HG03521 (cell line): ENCODE data around the gene TUBB3.

Source experiments
- ATAC-seq: cut with Tn5 transposase; IDR thresholded peaks from one replicate; pipeline ENCODE4 v1.9.1; 2021; ENCODE audit warnings: mild to moderate bottlenecking, moderate library complexity; ENCODE audit not compliant: unreplicated experiment

TUBB3 gene

DNA sequence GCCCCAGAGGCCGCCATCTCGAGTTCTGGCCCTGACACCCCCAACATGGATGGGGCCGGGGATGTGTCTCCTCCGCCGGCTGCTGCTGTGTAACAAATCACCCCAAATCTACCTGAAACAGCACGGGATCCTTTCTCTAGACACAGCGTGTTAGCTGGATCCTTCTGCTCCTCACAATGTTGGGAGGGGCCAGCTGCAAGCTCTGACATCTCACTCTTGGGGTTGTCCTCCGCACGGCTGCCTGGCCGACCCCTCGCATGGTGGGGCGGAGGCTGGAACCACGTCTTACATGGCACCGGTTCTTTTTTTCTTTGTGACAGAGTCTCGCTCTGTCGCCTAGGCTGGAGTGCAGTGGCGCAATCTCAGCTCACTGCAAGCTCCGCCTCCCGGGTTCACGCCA is 13.8 kb downstream of the TUBB3 start:
- ATAC-seq = no peak

DNA sequence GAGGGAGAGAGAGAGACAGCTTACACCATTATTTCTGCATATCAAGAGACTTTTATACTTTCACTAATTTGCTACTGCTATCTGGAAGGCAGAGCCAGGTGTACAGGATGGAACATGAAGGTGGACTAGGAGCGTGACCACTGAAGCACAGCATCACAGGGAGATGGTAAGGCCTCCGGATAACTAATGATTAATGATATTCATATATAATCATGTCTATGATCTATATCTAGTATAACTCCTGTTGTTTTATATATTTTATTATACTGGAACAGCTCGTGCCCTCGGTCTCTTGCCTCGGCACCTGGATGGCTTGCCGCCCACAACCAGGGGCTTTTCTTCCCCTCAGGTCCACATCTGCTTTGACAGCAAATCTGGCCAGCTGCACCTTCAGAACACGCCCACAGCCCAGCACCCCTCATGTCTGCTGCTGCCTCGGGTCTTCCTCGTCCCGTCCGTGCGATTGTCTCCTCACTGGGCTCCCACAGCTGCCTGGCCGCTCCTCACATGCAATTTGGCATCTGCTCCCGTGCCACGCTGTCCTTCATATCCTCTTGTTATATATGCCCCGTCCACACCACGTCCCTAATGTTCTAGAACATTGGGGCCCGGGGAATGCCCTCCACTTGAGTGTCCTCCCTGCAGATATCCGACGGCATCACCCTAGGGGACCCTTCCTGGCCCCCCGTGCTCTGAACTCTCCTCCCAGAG is 15.2 kb downstream of the TUBB3 start:
- ATAC-seq = no peak

DNA sequence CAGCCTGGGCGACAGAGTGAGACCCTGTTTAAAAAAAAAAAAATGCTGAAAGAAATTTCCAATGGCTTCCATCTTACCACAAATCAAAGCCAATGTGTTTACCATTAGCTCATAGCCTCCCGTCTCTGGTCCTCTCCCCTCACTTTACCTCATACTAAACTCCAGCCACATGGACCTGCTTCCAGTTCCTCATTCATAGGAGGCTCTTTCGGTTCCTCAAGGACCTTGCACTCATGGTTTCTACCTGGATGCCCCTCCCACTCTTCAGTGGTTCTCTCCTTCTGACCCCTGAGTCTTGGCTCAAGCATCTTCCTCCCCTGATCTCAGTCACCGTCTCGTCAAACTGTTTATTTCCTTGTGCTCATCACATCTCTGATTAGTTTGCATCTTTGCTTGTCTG is 21.6 kb downstream of the TUBB3 start:
- no peak for ATAC-seq

DNA sequence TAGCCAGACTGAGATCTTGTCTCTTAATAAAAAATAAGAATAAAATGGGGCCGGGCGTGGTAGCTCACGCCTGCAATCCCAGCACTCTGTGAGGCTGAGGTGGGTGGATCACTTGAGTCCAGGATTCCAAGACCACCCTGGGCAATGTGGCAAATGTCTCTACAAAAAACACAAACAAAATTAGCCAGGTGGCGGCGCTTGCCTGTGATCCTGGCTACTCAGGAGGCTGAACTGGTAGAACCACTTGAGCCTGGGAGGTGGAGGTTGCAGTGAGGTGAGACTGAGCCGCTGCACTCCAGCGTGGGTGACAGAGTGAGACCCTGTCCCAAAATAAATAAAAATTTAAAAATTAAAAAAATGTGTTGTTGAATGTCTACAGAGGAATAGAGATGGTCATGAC is 22.5 kb downstream of the TUBB3 start:
- no peak for ATAC-seq

DNA sequence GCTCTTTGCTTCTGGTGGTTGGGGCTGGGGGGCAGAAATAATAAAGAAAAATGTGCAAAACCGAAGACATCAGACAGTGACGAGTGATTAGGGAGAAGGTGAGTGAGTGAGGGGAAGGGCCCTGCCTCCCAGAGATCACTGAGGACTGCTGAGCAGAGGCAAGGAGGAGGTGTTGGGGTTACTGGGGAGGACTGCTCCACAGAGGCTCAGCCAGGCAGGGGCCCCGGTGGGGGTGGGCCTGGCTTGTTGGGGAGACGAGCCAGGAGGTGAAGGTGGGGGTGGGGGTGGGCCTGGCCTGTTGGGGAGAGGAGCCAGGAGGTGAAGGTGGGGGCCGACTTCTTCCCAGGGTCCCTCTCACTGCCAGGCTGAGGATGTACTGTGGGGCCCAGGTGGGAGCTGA is 23.4 kb downstream of the TUBB3 start:
- no peak for ATAC-seq

DNA sequence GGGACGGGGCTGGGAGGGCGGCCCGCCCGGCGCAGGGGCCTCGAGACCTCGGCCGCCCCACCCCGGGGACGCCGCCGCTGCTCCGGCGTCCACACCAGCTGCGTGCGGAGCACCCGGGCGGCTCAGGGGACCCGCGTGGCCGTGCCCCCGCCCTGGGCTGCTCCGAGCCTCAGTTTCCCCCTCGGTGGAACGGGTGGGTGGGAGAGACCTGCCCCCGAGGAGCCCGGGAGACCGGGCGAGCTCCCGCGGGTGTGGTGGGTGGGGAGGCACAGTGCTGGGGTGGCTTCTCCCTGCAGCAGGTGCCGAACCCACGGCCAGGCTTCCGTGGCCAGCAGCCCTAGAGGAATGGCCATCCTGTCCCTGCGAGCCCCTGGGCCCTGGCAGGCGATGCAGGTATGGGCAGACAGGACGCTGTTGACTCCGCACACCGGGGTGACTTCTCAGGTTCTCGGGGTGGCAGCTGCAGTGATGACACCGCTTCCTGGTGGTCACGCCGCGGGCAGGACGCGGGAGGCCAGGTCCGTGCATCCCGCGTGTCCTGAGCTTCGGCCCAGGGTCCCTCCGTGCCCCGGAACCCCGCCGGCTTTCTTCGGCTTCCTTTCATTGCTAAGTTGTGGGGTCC is 26.1 kb downstream of the TUBB3 start:
- ATAC-seq = no peak

DNA sequence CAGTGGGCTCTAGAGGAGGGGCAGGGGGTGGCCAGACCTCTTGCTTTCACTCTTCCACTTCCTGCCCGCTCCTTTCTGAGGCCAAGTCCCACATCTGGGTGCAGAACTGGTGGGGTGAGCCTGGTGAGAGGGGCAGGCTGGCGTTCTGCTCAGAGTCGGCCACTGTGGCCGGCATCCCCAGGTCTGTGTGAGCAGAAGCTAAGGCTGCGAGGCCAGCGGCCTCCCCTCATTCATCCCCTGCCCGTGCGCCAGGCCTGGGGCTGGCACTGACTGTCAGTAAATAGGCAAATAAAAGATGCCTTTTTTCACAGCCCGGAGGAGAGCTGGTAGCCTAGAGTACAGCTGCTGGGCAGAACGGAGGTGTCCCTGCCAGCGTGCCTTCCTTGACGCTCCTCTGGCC is 26.6 kb downstream of the TUBB3 start:
- no peak for ATAC-seq

DNA sequence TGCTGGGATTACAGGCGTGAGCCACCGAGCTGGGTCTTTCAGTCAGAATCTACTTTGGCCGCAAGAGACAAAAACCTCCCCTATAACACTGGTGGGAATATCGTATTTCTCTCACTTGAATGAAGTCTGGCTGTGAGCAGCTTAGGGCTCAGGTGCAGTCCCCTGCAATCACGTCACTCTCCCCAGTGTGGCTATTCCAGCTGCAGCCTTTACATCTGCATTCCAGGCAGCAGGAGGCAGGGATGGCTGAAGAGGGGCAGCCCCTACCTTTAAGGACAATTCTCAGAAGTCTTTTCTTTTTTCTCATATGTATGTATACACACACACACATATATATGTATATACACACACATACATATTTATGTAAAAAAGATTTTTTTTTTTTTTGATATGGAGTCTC is 28.4 kb downstream of the TUBB3 start:
- ATAC-seq = no peak

DNA sequence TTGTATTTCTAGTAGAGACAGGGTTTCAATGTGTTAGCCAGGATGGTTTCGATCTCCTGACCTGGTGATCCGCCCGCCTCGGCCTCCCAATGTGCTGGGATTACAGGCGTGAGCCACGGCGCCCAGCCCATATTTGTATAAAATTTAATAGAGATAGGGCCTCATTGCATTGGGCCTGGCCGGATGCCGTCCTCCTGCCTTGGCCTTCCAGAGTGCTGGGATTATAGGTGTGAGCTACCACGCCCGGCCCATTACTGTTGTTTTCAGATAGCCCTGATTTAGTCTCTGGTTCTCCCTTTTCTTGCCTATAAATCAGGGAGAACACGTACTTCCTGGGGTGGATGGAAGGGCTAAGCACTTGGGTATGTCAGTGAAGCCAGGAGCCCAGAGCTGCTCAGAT is 28.9 kb downstream of the TUBB3 start:
- ATAC-seq = no peak

DNA sequence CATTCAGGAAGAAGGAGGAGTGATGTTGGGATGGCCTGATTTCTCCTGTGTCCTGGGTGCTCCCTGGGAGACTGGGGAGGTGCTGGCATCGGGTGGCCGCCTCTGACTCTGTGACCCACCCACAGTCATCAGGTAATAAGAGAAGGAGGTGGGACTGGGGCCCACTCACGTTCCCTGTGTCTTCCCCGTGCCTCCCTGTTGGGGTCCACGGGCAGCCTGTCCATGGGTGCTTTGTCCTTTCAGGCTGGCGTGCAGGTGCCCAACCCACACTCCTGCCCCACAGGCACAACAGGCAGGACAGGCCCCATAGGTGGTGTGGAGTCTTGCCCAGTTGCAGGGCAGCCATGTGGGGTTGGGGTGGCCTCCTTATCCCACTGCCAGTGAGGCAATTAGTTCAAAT is 29.4 kb downstream of the TUBB3 start:
- ATAC-seq = no peak

DNA sequence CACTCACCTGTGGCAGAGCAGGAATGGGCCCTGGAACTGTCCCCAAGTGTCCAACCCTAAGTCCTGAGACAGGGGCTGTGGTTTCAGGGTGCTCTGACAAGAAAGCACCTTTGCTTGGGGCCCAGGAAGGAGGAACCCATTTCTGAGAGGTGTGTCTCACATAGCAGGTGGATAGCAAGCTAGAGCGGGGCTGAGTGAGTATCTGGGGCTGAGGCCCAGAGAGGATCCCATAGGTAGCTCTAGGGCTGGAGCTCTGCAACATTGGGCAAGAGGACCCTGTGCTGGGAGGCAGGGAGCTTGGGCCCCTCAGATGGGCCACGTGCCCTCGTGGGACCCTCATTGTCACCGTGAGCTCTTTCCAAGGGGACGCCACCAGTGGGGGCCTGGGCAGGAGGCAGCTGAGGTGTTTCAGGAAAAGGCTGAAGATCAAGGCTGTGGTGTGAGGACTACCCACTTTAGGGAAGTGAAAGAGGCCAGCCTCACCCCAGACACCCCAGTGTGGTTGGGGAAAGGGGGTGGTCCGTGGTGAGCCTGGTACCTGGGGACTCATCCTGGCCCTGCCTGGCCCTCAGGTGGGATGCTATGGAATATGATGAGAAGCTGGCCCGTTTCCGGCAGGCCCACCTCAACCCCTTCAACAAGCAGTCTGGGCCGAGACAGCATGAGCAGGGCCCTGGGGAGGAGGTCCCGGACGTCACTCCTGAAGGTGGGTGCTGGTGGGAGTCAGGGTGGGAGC is 30.7 kb downstream of the TUBB3 start:
- ATAC-seq = no peak

DNA sequence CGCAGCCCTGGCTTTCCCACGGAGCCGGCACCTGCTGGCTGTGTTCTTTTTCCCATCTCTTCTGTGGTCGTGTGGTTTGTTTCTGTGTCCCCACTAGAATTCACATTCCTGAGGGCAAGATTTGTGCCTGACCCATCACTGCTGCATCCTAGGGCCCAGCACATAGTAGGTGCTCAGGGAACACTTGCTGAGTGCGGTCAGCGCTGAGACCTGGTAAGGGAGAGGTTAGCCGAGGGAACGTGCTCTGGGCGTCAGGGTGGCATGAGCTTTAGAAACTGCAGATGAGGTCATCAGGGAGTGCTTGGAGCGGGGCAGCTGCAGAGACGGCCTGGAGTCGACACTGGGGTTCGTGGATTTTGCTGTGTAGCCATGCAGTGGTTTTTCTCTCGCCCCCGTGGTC is 31.3 kb downstream of the TUBB3 start:
- ATAC-seq = no peak

DNA sequence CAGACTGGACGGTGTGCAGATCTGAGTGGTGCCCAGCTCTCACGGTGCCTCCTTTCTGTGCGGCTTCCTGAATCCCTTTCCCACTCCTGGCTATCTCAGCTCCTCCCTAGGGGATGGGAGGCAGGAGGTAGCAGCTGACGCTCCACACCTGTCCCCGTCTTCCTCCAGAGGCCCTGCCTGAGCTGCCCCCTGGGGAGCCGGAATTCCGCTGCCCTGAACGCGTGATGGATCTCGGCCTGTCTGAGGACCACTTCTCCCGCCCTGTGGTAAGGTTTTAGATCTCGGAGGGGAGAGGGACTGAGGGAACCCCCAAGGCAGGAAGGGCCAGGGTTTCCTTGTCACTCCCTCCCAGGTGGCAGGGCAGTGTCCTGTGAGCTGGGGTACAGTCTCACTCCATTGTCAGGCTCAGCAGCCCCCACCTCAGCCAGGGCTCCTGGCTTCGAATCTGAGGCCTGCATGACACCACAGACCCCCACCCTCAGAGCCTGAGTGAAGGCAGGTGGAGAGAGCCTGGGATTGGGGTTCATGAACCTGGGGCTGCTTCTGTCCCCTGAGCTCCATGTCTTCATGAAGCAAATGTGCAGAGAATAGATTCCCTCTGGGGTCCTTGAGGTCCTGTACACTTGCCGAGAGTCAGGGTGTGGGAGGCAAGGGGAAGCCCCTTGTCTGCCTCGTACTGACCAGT is 32.0 kb downstream of the TUBB3 start:
- no peak for ATAC-seq

DNA sequence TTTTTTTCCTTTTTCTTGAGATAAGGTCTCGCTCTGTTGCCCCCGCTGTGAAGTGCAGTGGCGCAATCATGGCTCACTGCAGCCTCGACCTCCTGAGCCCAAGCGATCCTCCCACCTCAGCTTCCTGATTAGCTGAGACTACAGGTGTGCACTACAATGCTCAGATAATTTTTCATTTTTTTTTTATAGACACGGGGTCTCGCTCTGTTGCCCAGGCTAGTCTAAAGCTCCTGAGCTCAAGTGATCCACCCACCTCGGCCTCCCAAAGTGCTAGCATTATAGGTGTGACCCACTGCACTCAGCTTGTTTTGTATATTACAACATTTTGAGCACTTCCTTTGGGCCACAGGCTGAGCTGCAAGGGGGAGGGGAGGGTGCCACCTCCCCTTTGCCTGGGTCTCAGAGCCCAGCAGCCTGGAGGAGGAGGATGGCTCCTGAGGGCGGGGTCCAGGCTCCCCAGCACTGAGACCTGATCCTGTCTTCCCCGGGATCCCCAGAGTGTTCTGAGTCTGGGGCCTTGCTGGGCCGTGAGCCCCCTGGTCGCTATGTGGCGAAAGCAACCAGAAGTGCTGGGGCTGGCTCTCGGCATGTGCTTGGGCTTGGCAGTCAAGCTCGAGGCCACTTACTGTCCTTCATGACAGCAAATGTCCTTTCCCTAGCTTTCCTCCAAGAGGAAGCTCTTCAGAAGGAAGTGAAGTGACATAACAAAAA is 33.5 kb downstream of the TUBB3 start:
- ATAC-seq = no peak

DNA sequence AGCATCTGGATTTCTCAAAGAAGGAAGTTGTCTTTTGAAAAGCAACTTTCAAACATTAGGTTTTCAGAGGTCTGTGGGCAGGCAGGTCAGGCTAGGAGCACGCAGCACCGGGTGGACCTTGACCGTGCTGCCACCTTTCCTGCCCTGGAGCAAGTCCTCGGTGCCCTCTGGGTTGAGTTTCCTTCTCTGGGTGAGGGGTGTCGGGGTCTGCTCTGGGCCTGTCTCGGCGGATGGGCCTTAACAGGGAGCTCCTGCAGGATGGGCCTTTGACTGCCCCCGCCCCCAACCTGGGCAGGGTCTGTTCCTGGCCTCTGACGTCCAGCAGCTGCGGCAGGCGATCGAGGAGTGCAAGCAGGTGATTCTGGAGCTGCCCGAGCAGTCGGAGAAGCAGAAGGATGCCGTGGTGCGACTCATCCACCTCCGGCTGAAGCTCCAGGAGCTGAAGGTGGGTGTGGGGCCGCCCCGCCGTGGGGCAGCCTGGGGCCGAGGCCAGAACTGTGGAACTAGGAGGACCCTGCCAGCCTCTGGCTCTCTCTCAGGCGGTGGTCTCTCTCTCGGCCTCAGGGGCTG is 34.2 kb downstream of the TUBB3 start:
- no peak for ATAC-seq

DNA sequence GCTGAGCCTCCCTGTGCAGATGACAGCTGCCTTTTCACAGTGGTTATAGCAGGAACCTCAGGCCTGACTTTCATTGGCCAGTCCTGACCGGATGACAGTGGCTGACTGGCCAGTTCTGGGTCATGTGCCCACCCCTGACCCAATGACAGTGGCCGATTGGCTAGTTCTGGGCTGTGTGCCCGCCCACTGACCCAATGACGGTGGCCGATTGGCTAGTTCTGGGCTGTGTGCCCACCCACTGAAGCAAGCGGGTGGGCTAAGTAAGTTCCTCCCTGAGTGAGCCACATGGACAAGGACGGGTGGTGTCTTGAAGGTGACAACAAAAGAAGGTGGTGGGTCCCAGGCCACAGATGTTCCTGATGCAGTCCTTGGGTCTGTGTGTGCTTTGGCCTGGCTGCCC is 34.9 kb downstream of the TUBB3 start:
- ATAC-seq = no peak

DNA sequence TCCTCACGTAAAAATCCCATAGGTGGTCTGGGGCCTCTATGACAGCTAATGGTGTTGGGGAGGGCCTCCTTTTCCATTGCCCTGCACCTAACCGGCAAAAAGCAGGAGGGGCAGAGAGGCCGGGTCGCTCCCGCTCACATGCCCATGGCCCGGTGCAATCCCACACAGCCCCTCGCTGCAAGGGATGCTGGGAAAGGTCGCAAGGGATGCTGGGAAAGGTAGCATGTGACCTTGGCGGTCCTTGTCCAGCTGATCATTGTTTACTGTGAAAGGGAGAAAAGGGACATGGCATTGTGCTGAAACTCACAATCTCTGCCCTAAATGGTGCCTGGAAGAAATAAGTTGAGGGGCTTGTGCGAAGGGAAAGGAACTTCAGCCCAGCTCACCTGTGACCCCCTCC is 35.5 kb downstream of the TUBB3 start:
- no peak for ATAC-seq

DNA sequence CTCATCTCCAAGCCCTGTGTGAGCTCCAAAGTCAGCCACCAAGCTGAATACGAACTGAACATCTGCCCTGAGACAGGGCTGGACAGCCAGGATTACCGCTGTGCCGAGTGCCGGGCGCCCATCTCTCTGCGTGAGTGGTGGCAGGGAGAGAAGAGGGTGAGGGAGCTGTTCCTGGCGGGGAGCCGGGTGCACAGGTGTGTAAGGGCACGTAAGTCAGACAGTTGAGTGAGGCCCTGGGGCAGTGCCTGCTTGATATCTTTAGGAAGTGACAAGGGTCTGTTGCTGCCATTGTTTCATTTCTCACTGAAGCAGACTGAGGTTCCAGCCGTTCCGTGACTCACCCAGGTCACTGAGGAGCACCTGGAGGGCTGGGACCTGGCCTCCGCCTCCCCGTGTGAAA is 37.8 kb downstream of the TUBB3 start:
- no peak for ATAC-seq

DNA sequence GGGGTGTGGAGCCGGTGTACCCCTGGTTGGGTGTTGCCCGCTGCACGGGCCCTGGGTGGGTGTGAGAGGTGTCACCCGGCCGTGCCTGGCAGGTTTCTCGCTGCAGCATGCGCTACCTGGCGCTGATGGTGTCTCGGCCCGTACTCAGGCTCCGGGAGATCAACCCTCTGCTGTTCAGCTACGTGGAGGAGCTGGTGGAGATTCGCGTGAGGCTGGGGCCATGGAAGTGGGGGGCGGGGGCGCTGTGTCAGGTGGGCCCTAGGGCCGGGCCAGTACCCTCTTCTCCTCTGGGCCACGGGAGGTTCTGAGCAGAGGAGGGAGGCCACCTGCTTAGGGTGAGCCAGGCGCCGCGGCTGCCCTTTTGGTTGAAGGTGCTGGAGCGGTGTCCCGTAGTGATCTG is 38.8 kb downstream of the TUBB3 start:
- ATAC-seq = no peak

DNA sequence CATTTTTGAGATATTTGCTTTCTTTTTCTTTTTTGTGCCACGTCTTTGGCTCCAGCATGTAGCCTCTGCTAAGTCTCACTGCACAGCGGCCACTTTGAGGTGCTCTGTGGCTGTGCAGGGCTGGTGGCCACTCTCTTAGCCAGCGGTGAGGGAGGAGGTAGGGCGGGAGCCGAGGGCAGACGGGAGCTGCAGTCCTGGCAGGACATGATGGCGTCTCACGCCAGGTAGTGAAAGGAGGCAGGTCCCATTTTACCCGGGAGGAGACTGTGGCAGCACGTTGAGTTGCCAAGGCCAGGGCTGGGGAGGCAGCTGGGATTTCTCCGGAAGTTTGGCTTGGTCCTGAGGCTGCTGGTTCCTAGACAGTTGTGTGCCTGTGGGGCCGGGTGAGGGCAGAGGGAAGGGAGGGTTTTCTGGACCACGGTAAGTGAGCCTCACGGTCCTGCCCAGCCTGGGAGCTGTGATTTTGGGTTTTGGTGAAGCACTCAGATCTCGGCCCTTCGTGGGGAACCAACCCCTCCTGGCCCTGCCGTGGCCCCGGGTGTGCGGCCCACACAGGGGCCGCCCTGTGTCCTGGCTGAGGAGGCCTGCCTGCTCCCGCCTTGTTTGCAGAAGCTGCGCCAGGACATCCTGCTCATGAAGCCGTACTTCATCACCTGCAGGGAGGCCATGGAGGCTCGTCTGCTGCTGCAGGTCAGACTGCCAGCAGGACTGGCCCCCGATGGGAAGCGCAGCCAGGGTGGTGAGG is 39.8 kb downstream of the TUBB3 start:
- no peak for ATAC-seq
